Esophagus squamous epithelium (tissue), 4 donors: ENCODE measurements around the gene LDLRAD4.

ENCODE experiments used
- POLR2A ChIP-seq, 4 donors: fragments of 450-650 bp; IDR thresholded peaks; one replicate each; pipeline ENCODE4 v1.6.1; 2017; ENCODE audit warnings: antibody characterized with exemption in 4 of 4, mild to moderate bottlenecking in 4 of 4, moderate library complexity in 3 of 4
- TF ChIP-seq, protein P1 (sequence below), 6 experiments: fragments of 450-650 bp in 4 of 6; fragments of 200-600 bp in 2 of 6; sonication (generic) in 2 of 6; IDR thresholded peaks; one replicate each; pipeline ENCODE4 v1.5.1; 2016 to 2019; ENCODE audit warnings: antibody characterized with exemption in 6 of 6, mild to moderate bottlenecking in 4 of 6, moderate library complexity in 4 of 6

DNA sequence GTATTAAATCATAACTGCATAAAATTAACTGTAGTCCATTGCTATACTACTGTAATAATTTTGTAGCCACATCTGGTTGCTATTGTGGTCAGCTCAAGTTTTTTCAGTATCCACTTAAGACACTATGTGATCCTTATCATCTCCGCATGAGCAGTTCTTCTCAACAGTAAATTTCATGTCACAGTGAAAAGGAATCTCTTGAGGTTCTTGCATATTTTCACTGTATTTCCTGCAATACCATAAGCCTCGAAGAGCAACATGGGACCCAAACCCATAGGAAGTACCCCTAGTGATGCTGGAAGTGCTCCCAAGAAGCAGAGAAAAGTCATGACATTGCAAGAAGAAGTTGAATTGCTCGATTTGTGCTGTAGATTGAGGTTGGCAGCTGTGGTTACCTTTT, 86.7 kb downstream of the LDLRAD4 start:
- TF ChIP-seq, protein P1, sequence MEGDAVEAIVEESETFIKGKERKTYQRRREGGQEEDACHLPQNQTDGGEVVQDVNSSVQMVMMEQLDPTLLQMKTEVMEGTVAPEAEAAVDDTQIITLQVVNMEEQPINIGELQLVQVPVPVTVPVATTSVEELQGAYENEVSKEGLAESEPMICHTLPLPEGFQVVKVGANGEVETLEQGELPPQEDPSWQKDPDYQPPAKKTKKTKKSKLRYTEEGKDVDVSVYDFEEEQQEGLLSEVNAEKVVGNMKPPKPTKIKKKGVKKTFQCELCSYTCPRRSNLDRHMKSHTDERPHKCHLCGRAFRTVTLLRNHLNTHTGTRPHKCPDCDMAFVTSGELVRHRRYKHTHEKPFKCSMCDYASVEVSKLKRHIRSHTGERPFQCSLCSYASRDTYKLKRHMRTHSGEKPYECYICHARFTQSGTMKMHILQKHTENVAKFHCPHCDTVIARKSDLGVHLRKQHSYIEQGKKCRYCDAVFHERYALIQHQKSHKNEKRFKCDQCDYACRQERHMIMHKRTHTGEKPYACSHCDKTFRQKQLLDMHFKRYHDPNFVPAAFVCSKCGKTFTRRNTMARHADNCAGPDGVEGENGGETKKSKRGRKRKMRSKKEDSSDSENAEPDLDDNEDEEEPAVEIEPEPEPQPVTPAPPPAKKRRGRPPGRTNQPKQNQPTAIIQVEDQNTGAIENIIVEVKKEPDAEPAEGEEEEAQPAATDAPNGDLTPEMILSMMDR (IDR thresholded peaks at IDR 0.05), result no peak
- no peak for TF ChIP-seq POLR2A (IDR thresholded peaks at IDR 0.05)
